ELF-1 (cell line): Measurements from ENCODE around the gene DHTKD1.

Experiments used
- DNase-seq: peaks from one replicate; pipeline ENCODE4 v3.0.0-alpha.2; 2016; ENCODE audit warnings: low read depth, low spot score

DHTKD1 gene, protein sequence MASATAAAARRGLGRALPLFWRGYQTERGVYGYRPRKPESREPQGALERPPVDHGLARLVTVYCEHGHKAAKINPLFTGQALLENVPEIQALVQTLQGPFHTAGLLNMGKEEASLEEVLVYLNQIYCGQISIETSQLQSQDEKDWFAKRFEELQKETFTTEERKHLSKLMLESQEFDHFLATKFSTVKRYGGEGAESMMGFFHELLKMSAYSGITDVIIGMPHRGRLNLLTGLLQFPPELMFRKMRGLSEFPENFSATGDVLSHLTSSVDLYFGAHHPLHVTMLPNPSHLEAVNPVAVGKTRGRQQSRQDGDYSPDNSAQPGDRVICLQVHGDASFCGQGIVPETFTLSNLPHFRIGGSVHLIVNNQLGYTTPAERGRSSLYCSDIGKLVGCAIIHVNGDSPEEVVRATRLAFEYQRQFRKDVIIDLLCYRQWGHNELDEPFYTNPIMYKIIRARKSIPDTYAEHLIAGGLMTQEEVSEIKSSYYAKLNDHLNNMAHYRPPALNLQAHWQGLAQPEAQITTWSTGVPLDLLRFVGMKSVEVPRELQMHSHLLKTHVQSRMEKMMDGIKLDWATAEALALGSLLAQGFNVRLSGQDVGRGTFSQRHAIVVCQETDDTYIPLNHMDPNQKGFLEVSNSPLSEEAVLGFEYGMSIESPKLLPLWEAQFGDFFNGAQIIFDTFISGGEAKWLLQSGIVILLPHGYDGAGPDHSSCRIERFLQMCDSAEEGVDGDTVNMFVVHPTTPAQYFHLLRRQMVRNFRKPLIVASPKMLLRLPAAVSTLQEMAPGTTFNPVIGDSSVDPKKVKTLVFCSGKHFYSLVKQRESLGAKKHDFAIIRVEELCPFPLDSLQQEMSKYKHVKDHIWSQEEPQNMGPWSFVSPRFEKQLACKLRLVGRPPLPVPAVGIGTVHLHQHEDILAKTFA

DNA sequence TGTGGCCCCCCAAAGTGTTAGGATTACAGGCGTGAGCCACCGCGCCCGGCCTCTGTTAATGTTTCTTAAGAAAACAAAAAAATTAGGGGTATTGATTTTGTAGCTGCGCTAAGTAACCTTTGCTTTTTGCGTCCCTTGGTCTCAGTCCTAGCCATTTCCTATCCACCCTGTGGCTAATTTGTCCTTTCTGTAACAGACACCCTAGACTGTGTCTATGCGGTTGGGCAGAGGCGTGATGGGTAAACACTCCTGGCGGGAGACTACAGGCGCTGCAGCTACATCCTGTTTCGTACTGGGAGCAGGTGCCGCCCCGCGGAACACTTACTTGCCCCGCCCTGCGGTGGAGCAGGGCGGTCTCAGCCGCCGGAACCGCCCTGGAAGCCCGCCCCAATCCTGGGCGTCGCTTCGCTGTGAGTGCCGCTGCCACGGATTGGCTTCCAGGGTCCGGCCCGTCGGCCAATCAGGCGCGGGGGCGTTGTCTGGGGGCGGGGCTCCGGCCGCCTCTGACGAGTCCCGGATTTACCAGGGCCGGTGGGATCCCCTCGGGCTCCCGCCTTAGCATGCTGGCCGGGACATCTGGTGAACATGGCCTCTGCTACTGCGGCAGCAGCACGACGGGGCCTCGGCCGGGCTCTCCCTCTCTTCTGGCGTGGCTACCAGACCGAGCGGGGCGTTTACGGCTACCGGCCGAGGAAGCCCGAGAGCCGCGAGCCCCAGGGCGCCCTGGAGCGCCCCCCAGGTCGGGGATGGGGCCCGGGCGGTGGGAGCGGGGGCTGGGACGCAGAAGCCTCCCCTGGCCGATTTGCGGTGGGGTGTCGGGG lies at the start of gene DHTKD1:
TSS of gene DHTKD1 (plus strand) at position 506 of the 821 bp plus-strand sequence. CDS start at position 586, 80 bp downstream.
- DNase-seq = peak; percentile 100

DNA sequence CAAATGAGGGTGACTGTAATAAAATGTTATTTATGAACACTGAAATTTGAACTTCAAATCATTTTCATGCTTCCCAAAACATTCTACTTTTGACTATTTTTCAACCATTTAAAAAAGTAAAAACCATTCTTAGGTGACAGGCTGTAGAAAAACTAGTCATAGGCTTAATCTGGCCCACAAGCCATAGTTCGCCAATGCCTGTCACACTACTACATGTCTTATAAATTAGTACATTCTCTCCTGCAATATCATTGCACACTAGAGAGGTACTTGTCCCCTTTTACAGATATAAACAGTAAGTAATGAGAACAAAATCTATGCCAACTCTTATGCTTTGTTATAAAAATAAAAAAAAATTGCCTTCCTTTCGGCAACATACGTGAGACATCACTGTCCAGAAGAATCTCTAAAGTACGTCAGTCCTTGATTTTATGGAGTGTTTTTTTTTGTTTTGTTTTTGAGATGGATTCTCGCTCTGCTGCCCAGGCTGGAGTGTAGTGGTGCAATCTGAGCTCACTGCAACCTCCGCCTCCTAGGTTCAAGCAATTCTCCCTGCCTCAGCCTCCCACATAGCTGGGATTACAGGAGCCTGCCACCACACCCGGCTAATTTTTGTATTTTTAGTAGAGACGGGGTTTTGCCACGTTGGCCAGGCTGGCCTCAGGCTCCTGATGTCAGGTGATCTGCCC lies 49.3 kb upstream of the DHTKD1 start:
- DNase-seq = no peak

DNA sequence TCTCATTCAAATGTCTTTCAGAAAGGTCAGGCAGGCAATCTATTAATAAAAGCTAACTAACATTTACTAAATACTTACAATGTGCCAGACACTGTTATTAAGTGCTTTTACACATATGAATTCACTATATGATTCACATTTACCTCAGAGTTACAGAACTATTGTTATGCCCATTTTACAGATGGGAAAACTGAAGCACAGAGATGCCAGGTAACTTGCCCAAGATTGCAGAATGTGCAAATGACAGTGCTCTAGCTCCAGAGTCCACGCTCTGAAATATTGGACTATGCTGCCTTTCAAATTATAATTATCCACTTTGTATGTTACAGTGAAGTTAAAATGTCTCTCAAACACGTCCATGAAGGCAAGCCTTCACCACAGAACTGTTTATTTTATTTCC lies 48.2 kb upstream of the DHTKD1 start:
- no peak for DNase-seq

DNA sequence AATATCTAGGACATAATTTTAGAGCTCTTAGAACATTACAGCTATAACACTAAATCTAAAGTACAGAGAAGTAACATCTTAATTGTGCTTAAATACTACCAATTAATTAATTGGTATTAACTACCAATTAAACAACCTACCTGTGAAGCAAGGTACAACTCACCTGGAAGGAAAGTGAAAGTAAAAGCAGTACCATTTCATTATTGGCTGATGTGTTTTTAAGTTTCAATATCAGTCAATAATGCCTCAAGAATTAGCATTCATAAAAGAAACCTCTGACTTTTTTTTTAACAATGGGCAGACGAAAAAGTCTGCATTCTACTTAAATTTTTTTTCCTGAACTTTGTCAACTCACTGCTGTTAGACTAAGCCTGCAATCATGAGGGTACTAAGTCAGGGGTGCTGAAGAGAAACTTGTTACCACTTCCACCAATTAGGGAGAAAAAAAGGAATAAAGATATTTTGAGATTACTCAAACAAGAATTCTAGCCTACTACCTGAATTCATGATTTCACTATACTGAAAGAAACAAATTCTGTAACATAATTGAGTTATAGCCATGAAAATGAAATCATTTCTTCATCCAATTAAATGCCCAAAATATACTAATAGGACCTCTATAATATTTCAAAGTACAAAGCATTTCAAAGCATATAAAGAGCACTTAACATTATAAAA lies 46.0 kb upstream of the DHTKD1 start:
- no peak for DNase-seq

DNA sequence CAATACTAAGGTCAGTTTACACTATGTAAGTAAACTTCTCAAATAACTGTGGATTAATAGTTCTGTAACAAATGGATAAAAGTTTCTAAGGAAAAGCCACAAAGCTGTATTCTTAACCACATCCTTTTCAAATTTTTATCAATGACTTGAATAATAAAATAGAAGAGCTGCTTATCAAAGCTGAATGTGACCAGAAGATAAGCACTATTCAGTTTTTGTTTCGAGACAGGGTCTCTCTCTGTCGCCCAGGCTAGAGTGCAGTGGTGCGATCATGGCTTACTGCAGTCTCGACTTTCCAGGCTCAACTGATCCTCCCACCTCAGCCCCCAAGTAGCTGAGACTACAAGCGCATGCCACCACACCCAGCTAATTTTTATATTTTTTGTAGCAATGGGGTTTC lies 43.2 kb upstream of the DHTKD1 start:
- no peak for DNase-seq

DNA sequence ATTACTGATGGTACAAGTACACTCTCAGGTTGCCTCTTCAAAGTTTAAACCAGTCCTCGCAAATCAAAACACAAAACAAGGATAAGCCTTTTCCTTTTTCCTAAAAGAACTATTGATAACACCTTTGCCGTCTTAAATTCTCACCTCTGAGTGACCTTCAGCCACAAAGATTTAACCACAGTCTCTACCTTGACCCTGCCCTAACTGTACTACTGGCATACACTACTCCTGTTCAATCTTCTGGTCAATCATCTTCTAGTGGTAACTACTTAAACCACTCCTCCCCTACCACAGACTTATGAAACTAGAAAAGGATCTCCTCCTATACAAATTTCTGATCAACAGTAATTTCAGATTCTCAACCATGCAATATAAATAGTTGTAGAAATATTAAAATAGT lies 41.2 kb upstream of the DHTKD1 start:
- DNase-seq = no peak

DNA sequence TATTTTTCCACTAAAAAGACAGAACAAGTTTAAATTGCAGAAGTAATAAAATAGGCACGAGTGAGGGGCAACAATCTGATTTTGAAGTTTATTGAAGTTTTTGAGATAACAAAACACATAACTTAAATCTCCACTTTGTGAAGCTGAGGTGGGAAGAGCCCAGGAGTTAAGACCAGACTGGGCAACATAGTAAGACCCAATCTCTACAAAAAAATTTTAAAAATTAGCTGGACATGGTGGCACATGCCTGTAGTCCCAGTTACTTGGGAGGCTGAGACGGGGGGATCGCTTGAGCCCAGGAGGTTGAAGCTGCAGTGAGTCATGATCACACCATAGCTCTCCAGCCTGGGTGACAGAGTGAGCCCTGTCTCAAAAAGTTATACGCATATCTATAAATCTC lies 37.4 kb upstream of the DHTKD1 start:
- DNase-seq = no peak

DNA sequence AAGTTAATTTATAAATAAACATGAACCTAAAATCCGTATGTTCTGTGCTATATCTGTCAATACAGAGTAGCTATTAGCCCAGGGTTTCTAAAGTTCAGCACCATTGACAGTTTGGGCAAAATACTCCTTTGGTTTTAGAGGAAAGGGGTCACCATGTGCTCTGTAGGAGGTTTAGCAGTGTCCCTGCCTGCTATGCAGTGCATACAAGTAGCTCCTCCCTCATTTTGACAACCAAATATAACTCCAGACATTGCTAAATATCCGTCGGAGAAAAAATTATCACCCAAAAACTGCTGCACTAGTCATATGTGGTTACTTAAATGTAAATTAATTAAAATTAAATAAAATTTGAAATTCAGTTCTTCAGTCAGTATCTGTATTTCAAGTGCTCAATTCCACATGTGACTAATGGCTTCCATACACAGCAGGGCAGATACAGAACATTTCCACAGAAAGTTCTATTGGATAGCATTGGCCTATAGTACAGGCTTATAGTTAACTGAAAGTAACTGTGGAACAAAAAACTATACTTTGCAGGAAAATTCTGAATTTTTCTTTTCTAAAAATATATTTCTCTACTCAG lies 32.6 kb upstream of the DHTKD1 start:
- no peak for DNase-seq

DNA sequence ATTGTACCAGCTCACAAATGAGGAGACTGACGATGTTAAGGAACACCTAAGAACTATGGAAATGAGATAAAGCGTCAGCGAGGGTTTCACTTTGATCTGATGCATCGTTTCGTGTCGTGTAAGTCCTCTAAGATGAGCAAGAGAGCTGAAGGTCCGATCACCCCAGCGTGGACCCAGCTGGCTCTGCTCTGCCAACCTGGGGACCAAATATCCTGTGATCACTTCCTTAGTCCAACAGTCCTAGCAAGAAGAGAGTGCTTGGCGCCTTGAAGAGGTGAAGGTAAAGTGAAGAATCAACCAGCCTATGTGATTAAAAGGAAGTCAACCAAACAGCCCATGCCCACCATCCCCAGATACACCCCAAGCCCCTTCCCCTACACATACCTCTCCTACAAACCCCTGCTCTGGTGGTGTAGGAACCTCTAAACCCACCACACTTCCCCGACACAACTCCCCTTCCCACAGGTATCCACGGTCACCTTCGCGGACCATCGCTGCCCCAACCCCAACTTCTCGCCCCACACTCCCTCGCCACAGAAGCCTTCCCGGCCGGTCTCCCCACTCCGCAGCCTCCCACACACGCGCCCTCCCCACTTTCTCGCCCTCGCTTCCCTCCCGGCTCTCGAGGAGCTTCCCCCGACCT lies 26.9 kb upstream of the DHTKD1 start:
- DNase-seq = peak; percentile 32

DNA sequence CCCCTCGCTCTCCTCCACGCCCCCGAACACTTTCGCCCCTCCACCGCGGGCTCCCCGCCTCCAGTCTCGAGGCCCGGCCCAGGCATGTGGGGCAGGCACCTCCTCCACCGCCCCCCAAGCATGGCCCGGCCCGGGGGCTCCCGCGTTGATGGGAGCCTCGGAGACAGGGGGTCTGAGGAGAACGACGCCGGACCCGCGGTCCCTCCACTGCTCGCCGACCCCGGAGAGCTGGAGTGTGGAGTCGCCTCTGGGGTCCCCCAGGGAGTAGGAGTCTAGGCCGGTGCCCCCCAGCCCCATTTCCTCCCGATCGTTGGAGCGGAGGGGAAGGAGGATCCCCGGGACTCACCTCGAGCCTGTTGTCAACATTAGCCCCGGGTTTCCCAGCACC lies 26.4 kb upstream of the DHTKD1 start:
- no peak for DNase-seq

DNA sequence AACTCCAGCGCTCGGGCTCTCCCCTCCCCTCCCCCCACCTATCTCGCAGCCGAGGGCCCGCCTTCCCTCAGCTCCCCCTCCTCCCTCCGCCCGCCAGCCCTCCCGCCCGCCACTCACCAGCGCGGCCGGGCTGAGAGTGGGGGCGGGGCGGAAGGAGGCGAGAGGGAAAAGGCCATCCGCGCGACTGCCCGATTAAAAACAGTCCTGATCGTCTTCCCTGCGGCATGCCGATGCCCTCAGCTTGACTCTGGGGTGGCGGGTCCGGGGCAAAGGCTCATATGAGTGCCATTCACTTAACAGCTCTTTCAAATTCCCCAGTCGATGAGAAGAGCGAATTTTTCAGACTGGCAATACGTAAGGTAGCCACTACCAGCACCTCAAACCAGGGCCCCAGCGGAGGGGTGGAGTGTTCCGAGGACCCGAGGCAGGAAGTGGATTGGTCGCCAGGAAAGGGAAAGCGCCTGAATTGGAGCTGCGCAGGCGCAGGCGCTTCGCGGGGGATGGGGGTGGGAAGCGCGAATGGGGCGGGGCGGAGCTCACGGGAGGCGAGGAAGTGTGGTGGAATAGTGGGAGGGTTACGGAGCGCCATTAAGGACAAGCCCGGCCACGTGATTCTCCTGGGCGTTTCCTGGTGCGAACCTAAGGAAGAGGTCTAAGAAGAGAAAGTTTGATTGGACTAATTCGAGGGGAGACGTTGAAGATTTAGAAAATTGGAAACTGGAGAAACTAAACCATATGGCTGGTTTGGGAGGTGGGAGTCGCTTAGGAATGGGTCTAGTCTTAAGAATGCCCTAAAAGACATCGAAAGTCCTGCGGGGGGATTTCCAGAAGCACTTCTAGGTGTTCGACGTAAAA lies 25.7 kb upstream of the DHTKD1 start, which contains the start of gene UPF2:
TSS of gene UPF2 (minus strand) at position 13 of the 855 bp plus-strand sequence. CDS start 7,386 bp downstream, outside the sequence.
- DNase-seq = peak; percentile 96

DNA sequence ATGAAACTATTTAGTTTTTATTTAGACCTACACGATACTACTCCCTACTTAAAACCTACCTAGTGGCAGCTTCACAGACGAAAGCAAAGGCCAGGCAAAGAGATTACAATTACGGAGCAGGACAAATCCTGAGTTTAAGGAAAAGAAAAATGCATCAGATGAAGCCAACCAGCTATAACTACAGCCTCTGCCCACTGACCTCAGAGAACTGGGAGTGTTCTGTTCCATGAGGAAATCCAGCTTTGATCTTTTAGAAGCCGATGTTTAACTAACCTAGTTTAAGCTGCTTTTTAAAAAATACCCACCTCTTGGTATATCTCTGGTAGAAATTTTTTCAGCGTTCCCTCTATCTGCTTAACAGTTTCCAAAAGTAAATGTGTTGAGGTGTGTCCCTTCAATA lies 23.2 kb upstream of the DHTKD1 start:
- no peak for DNase-seq

DNA sequence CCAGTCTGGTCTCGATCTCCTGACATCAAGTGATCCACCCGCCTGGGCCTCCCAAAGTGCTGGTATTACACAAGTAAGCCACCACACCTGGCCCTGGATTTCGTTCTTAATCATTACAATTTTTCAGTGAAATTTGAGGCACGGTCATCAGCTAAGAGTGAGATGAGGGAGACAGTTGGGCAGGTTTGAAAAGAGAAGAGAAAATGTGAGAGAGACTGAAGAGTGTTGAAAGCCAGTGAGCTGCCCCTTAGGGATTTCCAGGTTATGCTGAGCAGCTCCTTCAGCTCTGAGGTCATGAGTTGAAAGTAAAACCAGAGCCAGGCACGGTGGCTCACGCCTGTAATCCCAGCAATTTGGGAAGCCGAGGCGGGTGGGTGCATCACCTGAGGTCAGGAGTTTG lies 20.2 kb upstream of the DHTKD1 start:
- DNase-seq = no peak

DNA sequence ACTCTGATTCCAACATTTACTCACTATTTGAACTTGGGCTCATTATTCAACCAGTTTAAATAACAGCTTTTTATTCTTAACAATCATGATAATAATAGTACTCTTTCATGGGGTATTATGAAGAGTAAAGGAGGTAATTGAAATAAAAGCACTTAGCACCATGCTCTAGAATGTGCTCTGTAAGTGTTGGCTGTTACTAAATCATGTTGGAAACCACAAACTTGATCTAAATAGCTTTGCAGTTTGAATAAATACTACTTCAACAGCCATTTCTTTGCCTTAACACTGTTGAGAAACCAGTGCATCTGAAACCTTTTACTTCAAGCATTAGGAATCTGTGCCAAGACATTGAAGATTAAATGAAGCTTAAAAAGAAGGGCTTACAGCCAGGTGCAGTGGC lies 18.2 kb upstream of the DHTKD1 start:
- DNase-seq = no peak

DNA sequence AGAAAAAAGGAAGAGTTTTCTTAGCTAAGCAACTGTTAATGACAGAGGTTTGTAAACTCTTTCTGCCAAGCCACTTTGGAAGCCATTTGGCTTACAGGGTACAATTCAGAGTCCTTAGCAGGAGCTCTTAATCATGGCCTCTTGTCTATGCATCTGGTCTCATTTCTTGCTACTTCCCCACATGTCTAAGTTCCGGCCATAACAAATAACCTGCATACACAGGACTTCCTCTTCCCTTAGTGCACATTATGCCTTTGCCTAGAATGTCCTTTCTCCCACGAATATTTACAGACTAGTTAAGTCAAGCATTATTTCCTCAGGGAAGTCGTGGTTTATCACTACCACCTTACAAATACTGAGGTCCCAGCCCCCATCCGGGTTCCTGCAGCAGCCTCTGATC lies 17.5 kb upstream of the DHTKD1 start:
- DNase-seq = no peak

DNA sequence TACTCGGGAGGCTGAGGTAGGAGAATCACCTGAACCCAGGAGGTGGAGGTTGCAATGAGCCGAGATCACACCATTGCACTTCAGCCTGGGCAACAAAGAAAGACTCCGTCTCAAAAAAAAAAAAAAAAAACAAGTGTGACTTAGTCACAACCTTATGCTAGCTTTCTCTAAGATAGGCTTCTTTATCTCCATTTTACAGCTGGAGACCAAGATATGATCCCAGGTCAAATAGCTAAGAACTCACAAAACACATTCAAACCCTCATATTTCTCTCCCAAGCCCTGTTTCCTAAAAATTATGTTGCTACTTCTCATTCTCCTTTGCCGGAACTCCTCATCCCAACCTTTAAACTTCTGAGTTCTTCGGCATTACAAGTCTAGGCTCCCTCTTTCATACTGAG lies 13.0 kb upstream of the DHTKD1 start:
- no peak for DNase-seq

DNA sequence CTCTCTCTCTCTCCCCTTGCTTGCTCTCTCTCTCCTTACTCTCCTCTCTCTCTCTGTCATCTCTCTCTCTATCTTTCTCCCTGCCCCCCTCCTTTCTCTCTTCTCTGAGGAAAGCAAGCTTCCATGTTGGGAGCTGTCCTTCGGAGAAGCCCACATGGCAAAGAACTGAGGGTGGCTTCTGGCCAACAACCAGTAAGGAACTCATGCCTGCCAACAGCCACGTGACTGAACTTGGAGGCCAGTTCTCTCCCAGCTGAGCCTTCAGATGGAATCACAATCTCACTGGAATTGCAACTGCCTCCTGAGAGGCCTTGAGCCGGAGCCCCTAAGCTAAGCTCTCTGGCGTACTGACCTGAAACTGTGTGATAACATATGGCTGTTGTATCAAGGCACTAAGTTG lies 12.0 kb upstream of the DHTKD1 start:
- DNase-seq = no peak

DNA sequence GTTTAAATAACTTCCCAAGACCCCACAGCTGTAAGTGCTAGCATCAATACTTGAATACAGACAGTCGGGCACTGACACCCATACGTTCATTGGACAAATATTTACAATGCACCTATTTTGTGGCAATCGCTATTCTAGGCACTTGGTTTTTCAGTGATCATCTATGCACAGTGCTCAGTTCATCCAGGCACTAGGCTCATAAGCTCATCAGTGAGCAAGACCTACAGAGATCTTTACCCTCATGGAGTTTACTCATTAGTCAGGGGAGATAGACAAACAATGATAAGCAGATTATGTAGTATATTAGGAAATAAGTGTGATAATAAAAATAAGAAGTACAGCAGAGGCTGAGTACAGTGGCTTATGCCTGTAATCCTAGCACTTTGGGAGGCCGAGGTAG lies 7.6 kb upstream of the DHTKD1 start:
- DNase-seq = no peak
